Spleen (tissue), 7 donors: Measurements from ENCODE around the gene TUBGCP2.

ENCODE experiments used
- POLR2A ChIP-seq, 3 donors: fragments of 450-650 bp; IDR thresholded peaks; one replicate each; pipeline ENCODE4 v1.5.1; 2017; ENCODE audit warnings: antibody characterized with exemption in 3 of 3, mild to moderate bottlenecking in 1 of 3
- TF ChIP-seq, protein P1 (sequence below), 11 experiments: fragments of 200-600 bp in 7 of 11; fragments of 450-650 bp in 4 of 11; sonication (generic) in 4 of 11; IDR thresholded peaks in 8 of 11; conservative IDR thresholded peaks in 3 of 11; 1 replicate in 7 of 11; 2 replicates in 4 of 11; pipeline versions ENCODE4 v1.4.0 to v1.8.0; 2016 to 2021; ENCODE audit warnings: antibody characterized with exemption in 11 of 11, inconsistent platforms in 4 of 11, mild to moderate bottlenecking in 1 of 11
- donor health status: DM: no; HTN: no; CAD: no; lungs with moderate emphysema.
- donor health status: DM: no; HTN: no; CAD: no.
- donor health status: DM: no; HTN: no; CAD: no.

DNA sequence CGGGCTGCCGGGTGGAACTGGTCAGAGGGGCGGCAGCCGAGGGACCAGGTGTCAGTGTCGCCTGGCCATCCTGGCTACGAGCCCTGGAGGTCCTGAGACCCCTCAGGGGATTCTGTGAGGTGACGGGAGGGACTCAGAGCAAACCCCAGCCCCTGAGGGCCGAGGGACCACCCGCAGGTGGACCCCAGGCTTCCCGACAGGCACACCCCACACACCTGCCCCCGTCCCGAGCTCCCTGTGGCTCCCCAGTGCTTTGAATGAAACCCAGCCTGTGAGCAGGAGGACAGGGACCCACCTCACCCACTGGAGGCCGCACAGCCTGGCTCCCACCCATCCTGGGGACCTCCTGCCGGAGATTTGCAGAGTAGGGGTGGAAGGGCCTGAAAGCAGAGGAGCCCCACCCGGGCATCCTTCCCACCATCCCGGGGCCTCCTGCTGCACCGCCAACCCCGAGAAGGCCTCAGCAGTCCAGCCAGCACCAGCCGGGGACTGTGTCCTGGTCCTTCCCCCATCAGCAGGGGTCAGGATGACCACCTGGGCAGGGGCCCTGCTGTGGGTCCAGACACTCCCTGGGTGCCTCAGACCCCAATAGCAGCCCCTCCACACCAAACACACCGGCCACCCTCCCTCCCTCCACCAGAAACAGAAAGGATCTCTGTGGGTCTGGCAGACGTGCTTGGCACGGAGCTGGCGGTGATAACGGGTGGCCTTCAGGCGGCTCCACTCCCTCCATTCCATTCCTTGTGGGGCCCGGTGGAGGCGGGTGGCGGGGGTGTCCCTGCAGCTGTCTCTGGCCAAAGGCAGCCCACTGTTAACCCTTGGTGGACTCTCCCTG, 57.1 kb downstream of the TUBGCP2 start:
- TF ChIP-seq, protein P1, sequence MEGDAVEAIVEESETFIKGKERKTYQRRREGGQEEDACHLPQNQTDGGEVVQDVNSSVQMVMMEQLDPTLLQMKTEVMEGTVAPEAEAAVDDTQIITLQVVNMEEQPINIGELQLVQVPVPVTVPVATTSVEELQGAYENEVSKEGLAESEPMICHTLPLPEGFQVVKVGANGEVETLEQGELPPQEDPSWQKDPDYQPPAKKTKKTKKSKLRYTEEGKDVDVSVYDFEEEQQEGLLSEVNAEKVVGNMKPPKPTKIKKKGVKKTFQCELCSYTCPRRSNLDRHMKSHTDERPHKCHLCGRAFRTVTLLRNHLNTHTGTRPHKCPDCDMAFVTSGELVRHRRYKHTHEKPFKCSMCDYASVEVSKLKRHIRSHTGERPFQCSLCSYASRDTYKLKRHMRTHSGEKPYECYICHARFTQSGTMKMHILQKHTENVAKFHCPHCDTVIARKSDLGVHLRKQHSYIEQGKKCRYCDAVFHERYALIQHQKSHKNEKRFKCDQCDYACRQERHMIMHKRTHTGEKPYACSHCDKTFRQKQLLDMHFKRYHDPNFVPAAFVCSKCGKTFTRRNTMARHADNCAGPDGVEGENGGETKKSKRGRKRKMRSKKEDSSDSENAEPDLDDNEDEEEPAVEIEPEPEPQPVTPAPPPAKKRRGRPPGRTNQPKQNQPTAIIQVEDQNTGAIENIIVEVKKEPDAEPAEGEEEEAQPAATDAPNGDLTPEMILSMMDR (IDR thresholded peaks at IDR 0.05 in 8 of 11, conservative IDR thresholded peaks at IDR 0.05 in 3 of 11): no peak
- no peak for TF ChIP-seq POLR2A (IDR thresholded peaks at IDR 0.05)
